Measurements from ENCODE around the gene TSPAN17.
"Not testable (repeated sequence)": the region's sequence is repeated elsewhere in the genome, so short reads cannot be mapped to it uniquely, and the experiment has no call there.

The TSPAN17 gene

DNA sequence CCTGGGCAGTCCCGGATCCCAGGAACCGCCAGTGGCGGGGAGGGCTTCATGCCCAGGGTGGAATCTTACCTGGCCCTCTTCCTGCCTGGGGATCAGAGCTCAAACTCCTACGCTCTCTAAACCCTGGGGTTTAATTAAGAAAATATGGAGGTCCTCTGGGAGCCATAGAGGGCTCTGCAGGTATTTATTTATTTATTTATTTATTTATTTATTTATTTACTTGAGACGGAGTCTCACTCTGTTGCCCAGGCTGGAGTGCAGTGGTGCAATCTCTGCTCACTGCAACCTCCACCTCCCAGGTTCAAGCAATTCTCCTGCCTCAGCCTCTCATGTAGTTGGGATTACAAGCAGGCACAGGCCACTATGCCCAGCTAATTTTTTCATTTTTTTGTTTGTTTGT lies 52.2 kb downstream of the TSPAN17 start:
- ATAC-seq, result not testable (repeated sequence)

DNA sequence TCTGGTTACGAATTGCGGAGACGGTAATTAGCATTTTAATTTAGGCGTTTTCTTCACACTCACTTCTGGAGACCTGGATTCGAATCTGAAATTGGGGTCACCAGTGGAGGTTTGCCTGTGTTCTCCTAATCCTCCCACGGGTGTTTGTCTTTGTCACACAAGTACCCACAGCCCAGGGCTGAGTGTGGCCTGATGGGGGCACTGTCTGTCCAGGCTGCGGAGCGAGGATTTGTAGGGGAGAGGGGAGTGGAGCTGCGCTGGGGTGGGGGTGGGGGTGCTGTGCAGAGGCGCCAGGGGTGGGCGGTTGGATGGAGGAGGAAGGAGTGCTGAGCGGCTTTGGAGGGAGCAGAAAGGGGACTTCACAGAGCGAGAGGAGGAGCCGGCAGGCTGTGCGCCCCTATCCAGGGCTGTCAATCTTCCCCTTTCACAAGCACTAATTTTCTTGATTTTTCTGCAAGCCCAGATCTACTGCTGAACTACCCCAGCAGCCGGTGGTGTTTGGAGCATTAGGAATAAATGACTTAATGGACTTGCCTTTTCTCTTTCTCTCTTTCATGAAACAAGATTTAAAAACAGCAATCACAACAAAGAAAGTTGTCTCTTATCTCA lies 53.1 kb downstream of the TSPAN17 start:
- TF ChIP-seq OSR1 (CRISPR knock-in tag; IDR thresholded peaks at IDR 0.05), result no peak
- TF ChIP-seq TSHZ2 (CRISPR knock-in tag; IDR thresholded peaks at IDR 0.05), result no peak
- TF ChIP-seq PATZ1 (CRISPR knock-in tag; IDR thresholded peaks at IDR 0.05; ENCODE audit: borderline replicate concordance), result no peak
- ATAC-seq, result peak; percentile 68

GRCh38 chr5:176702671-176703641 lies 55.7 kb downstream of the TSPAN17 start:
- no peak for ATAC-seq

More at GRCh38 chr5:176702671-176703641, 55.7 kb downstream of the TSPAN17 start:
- TF ChIP-seq ZFP3 (CRISPR knock-in tag; IDR thresholded peaks at IDR 0.05), result no peak
- TF ChIP-seq GLIS3 (CRISPR knock-in tag; IDR thresholded peaks at IDR 0.05), result no peak
- no peak for TF ChIP-seq OSR1 (CRISPR knock-in tag; IDR thresholded peaks at IDR 0.05)
- TF ChIP-seq ISL1 (CRISPR knock-in tag; IDR thresholded peaks at IDR 0.05), result no peak
- TF ChIP-seq RARB (CRISPR knock-in tag; IDR thresholded peaks at IDR 0.05), result no peak
- no peak for TF ChIP-seq TSHZ2 (CRISPR knock-in tag; IDR thresholded peaks at IDR 0.05)
- TF ChIP-seq, protein P1, sequence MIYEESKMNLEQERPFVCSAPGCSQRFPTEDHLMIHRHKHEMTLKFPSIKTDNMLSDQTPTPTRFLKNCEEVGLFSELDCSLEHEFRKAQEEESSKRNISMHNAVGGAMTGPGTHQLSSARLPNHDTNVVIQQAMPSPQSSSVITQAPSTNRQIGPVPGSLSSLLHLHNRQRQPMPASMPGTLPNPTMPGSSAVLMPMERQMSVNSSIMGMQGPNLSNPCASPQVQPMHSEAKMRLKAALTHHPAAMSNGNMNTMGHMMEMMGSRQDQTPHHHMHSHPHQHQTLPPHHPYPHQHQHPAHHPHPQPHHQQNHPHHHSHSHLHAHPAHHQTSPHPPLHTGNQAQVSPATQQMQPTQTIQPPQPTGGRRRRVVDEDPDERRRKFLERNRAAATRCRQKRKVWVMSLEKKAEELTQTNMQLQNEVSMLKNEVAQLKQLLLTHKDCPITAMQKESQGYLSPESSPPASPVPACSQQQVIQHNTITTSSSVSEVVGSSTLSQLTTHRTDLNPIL (CRISPR knock-in tag; IDR thresholded peaks at IDR 0.05; ENCODE audit: low read depth), result no peak
- no peak for TF ChIP-seq ZNF565 (CRISPR knock-in tag; conservative IDR thresholded peaks at IDR 0.05; ENCODE audit: low read depth)
- no peak for TF ChIP-seq CSRNP3 (CRISPR knock-in tag; IDR thresholded peaks at IDR 0.05)
- no peak for TF ChIP-seq TOX (CRISPR knock-in tag; IDR thresholded peaks at IDR 0.05; ENCODE audit: borderline replicate concordance)
- no peak for TF ChIP-seq ZC3H10 (CRISPR knock-in tag; IDR thresholded peaks at IDR 0.05)
- TF ChIP-seq, protein P2, sequence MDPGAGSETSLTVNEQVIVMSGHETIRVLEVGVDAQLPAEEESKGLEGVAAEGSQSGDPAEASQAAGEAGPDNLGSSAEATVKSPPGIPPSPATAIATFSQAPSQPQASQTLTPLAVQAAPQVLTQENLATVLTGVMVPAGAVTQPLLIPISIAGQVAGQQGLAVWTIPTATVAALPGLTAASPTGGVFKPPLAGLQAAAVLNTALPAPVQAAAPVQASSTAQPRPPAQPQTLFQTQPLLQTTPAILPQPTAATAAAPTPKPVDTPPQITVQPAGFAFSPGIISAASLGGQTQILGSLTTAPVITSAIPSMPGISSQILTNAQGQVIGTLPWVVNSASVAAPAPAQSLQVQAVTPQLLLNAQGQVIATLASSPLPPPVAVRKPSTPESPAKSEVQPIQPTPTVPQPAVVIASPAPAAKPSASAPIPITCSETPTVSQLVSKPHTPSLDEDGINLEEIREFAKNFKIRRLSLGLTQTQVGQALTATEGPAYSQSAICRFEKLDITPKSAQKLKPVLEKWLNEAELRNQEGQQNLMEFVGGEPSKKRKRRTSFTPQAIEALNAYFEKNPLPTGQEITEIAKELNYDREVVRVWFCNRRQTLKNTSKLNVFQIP (CRISPR knock-in tag; IDR thresholded peaks at IDR 0.05; ENCODE audit: borderline replicate concordance, low read depth), result no peak

All from SK-N-SH treated with all-trans-retinoic acid at 6 μM for 48 hours (cell line).